Kidney epithelial cell (primary cell): ENCODE data around the gene MAD1L1. TPM values are rescaled to one million over a fixed set of nuclear protein-coding genes. Genes with fewer than 3 reads are reported as not detected.

Experiments used
- DNase-seq: peaks from one replicate; pipeline ENCODE4 v3.0.0-alpha.2; 2010; ENCODE audit warnings: low read depth
- H3K27me3 ChIP-seq: 2 replicates; pipeline ENCODE4 v1.6.0; 2011; ENCODE audit warnings: low read length; ENCODE audit not compliant: control insufficient read depth, insufficient read depth
- H3K36me3 ChIP-seq: 2 replicates; pipeline ENCODE4 v1.5.1; 2011; ENCODE audit warnings: low read length; ENCODE audit not compliant: control insufficient read depth, insufficient read depth
- H3K4me3 ChIP-seq: 2 replicates; pipeline ENCODE4 v1.5.1; 2011; ENCODE audit warnings: low read depth, mild to moderate bottlenecking, control low read depth, low read length
- CTCF ChIP-seq: IDR thresholded peaks from 2 replicates; pipeline ENCODE4 v1.5.1; 2011; ENCODE audit warnings: mild to moderate bottlenecking, moderate library complexity, low read length, control low read depth, inconsistent platforms; ENCODE audit not compliant: insufficient read depth, poor library complexity, severe bottlenecking
- total RNA-seq: library from RNA; depleted of rRNA; stranded (reverse); fragments of >200 nt; gene quantifications from 2 replicates; pipeline ENCODE4 v1.2.3, GENCODE V29; 2015

MAD1L1 gene
- total RNA-seq, 1 donor from 2014 or later = 61.2 TPM

- H3K4me3 ChIP-seq = no peak overlapping the region
- DNase-seq = no peak
- no peak for TF ChIP-seq CTCF
- H3K27me3 ChIP-seq = no peaks in the 10 kb centered on the region
- H3K36me3 ChIP-seq = no peaks in the 10 kb centered on the region
Measured at GRCh38 chr7:1859266-1860035, 373.3 kb downstream of the MAD1L1 start.

GRCh38 chr7:1858435-1859265 is 374.1 kb downstream of the MAD1L1 start:
- H3K27me3 ChIP-seq = peaks cover 2% of the 10 kb centered on the region
- H3K36me3 ChIP-seq = no peaks in the 10 kb centered on the region
- no peak overlapping the region for H3K4me3 ChIP-seq
- no peak for TF ChIP-seq CTCF
- no peak for DNase-seq

- Histone ChIP-seq H3K36me3 (no peaks in the 10 kb centered on the region), H3K27me3 (peaks cover 9% of the 10 kb centered on the region), H3K4me3 (no peak overlapping the region)
- no peak for TF ChIP-seq CTCF
- DNase-seq = no peak
Measured at GRCh38 chr7:1857487-1858421, 375.0 kb downstream of the MAD1L1 start.

GRCh38 chr7:1856888-1857441 is 375.8 kb downstream of the MAD1L1 start:
- peaks cover 13% of the 10 kb centered on the region for H3K27me3 ChIP-seq
- H3K4me3 ChIP-seq = no peak overlapping the region
- no peak for DNase-seq
- no peaks in the 10 kb centered on the region for H3K36me3 ChIP-seq
- TF ChIP-seq CTCF = no peak

GRCh38 chr7:1856161-1856887 is 376.4 kb downstream of the MAD1L1 start:
- Histone ChIP-seq H3K4me3 (no peak overlapping the region), H3K27me3 (peaks cover 15% of the 10 kb centered on the region), H3K36me3 (no peaks in the 10 kb centered on the region)
- no peak for TF ChIP-seq CTCF
- DNase-seq = no peak
